GM18873 (cell line): Measurements from ENCODE around the gene S100A5.
"Not testable (repeated sequence)": the region's sequence is repeated elsewhere in the genome, so short reads cannot be mapped to it uniquely, and the experiment has no call there.

Source experiments
- ATAC-seq: cut with Tn5 transposase; IDR thresholded peaks from one replicate; pipeline ENCODE4 v1.9.1; 2021; ENCODE audit warnings: mild to moderate bottlenecking, moderate library complexity, moderate number of reproducible peaks; ENCODE audit not compliant: unreplicated experiment, low FRiP score

S100A5 gene

DNA sequence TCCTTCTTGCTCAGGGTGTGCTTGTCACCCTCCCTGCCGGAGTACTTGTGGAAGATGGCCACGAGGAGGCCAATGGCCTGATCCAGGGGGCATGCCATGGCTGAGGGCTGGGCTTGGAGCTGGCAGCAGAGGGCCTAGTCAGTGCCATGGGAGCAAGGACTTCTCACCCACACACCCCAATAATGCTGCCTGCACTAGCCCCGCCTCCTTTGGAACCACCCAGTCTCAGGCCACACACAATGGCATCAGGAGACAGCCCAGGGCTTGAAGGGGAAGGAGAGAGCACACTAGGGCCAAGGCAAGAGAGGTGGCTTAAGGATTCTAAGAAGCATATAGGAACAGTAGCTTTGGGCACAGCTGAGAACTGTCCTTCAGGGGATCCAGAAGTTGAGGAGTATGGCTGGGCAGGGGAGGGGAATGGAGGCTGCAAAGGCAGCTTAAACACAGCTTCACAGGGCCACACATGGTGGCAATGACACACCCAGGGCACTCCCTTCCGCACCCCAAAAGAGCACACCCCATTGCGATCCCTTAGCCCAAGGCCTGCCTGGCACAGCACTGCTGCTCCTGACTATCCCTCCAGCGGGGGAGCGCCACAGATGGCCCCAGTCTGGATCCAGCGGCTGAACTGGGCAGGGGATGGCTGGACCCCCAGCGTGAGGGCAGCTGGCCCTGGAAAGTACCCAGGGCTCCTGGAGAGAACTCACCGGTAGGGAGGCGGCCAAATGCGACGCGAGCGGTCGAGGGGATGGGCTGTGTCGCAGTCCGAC, 5.3 kb downstream of the S100A5 start, which contains the start of gene S100A6:
Gene S100A6, minus strand, starts transcription at position 750 of the 770 bp plus-strand sequence. Its CDS starts 652 bp downstream, at position 98.
- ATAC-seq: no peak

DNA sequence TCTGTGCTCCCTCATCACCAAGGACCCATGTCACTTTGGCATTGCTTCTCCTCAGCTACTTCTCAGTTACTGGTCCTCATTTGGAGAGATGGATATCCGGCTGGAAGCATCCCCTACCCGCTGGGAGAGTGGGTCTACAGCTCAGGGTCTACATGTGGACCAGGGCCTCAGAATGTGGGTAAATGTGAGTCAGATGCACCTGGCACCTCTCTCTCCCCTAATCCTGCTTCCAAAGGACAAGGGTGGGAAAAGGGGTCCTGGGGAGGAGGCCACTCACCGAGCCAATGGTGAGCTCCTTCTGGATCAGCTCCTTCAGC, 5.9 kb downstream of the S100A5 start:
- no peak for ATAC-seq

DNA sequence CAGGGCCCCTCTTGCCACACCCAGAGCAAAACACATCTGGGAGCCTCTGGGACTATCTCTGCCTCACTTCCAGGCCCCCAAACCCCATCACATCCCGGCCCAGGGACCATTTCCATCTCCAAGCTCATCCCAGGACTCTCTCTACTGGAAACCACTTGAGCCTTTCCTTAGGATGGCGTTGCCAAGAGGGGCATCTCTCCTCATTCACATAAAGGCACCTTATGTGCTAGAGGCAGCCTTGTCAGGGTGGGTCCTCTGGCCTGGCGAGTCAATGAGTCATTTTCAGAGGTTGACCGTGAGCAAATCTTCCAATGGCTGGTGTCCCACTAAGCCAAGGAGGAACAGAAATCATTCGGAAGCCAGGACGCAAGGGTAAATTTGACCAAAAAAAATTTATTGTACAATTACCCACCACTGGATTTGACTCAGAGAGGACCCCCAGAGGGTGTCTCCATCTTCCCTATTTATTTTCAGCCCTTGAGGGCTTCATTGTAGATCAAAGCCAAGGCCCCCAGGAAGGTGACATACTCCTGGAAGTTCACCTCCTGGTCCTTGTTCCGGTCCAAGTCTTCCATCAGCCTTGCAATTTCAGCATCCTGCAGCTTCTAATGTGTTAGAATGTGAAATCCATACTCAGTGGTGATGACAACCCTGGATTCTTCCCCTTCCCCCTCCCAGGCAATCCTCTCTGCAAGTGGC, 6.4 kb downstream of the S100A5 start:
- no peak for ATAC-seq

DNA sequence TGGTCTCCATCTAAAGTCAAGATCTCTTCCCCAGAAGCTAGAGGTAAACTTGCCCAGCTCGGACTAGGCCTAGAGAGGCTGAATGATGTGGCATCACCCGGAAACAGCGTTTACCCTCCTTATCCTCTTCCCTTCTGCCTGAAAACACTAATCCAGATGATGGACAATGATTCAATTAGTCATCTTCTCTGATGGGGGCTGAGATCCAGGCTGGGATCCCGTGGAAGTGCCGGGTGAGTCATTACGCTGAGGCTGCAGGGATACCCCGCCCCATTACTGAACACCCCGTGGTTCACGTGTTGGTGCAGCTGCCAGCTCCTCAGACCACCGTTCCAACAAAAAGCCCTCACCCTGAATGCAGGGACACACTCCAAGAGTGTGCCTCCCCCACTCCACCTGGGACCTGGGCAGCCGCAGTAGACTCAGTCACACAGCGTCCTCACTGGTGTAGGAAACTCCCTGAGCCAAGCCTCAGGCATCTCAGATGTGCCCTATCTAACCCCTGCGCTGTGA, 7.0 kb downstream of the S100A5 start:
- no peak for ATAC-seq

DNA sequence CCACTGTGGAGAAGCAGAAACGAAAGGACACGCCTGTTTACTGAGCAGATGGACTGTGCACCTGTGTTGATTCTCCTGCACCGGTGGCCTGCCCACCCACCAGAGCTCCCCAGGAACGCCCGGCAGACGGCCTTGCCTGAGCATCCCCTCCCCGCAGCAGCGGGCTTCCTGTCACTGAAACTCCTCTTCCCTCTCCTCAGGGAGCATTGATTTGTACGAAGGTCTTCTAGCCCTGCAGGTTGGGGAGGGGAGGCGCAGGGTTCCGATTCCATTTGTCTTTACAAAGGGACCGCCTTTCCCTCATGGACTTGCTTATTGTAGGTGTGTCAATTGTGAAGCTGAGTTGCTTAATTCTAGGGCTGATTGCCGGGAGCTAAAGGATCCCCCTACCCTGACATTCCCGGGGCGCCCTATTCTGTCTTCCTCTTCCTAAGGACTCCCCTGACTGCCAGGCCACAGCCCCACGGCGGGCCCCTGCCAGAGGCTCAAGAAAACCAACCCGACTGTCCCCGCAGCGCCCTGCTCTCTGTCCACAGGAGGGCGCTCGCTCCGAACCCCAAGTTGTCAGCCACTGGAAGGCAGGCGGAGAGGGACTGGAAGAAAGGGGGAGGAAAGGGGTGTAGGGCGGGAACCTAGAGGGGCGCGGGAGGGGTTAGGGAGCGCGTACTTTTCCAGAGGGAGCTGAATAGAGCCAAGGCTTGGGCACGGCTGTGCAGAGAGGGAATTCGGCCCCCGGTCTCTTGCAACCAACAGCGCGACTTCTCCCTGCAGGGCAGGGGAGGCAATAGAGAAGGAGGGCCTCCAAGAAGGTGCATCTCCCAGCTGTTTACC, 7.8 kb downstream of the S100A5 start:
- no peak for ATAC-seq

DNA sequence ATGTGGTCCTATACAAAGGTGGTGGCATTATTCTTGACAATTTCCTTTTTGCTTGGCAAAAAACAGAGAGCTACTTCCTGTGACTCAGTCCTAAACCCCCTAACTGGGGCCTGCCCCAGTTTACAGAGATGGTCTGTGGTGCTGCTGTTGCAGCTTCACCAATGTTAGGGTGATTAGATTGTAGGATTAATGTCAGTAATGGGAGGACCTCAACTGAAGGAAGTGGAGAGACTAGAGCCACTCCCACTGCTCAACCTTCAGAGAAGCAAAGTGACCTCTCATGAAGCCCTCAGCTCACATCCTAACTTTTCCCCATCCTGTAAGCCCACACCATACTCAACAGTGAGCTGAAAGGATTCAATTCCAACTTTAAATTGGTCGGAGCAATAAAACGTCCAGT, 8.6 kb downstream of the S100A5 start:
- ATAC-seq: no peak

DNA sequence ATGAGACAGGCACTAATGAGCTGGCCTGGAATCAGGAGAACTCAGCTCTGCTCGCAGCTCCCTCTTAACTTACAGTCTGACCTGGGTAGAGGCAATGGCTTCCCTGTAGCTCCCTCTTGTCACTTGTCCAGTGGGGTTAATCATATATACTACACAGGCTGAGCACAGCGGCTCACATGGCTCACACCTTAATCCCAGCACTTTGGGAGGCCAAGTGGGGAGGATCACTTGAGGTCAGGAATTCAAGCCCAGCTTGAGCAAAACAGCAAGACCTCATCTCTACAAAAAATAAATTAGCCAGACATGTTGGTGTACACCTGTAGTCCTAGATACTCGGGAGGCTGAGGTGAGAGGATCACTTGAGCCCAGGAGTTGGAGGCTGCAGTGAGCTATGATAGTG, 9.1 kb downstream of the S100A5 start:
- ATAC-seq: no peak

DNA sequence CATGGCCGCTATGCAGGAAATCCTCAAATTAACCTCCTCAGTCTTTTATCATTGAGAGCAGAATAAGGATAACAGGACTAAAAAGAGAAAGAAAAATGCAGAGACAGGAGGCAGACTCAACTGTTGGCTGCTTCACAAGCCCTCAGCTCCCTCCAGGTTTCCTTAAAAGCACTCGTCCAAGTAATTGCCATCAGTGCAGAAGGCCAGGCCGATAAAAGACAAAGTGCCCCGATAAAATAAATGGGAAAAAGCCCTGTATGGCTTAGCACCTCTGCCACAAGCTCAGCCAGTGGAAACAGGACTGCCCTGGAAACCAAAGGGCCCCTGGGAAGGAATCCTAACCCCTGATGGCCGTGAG, 13.1 kb downstream of the S100A5 start:
- no peak for ATAC-seq

DNA sequence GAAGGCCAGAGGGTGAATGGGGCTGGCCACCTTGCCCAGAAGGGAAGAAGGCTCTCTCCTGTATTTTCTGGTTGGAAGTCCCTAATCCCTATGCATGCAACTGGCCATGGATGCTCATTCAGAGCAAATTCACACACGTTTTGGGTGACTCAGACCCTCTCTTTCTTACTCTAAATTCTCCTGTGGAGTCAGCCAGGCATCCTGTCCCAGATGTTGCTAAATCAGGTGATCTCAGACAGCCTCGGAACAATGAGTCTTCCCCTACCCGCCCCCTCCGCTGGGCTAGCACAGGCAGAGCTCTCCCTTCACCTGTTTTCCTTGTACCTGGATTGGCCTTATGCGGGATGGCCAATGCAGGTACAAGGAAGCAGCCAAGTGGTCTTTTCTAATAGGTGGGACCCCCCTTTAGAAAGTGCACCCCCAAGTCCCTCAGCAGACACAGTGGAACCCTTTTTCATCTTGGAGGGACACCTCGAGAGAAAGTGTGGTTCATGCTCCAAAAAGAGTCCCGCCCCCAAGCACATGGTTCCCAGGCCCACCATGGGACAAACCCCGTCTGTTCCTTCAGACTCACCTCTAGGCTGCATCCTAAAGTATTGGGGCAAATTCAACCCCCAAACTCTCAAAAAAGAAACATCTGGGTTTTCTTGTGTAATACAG, 13.6 kb downstream of the S100A5 start:
- no peak for ATAC-seq

DNA sequence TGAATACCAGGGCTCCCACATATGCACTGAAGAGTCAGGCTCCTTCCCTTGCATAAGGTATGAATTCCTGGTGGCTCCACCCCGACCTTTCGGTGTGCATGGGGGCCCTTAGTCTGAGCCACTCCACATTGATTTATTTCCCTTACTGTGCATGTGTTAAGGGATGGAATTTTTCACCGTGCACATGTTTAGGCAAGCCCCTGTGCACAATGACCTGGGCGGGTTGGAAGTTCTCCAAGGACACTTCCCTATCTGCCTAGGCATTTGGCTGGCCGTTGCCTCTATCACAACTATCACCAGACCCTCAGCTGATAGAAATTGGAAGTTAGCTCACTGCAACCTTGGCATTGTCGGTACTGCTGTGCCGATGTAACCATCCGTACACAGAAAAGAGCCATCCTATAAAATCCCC, 14.6 kb downstream of the S100A5 start:
- ATAC-seq: no peak

DNA sequence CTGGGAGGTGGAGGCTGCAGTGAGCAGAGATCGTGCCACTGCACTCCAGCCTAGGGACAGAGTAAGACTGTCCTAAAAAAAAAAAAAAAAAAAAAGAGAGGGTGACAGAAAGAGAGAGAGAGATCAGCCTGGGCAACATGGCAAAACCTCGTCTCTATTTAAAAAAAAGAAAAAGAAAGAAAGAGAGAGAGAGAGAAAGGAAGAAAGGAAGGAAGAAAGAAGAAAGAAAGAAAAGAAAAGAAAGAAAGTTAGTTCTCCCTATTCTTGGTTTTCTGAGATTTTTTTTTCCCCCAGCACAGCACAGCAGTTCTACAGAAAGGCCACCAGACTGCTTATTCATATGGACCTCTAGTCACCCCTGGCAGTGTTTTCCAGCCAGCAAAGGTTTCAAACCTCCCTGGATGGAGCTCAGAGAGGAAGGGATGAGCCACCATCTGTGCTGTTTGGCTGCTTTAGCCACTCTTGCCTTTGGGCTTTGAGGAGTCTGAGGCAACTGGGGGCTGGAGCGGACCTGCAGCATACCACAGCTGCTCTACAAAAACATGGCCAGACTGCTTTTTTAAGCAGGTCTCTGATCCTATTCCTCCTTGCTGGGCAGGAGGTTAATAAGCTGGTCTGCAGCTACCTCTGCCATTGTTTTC, 15.5 kb downstream of the S100A5 start:
- no peak for ATAC-seq

DNA sequence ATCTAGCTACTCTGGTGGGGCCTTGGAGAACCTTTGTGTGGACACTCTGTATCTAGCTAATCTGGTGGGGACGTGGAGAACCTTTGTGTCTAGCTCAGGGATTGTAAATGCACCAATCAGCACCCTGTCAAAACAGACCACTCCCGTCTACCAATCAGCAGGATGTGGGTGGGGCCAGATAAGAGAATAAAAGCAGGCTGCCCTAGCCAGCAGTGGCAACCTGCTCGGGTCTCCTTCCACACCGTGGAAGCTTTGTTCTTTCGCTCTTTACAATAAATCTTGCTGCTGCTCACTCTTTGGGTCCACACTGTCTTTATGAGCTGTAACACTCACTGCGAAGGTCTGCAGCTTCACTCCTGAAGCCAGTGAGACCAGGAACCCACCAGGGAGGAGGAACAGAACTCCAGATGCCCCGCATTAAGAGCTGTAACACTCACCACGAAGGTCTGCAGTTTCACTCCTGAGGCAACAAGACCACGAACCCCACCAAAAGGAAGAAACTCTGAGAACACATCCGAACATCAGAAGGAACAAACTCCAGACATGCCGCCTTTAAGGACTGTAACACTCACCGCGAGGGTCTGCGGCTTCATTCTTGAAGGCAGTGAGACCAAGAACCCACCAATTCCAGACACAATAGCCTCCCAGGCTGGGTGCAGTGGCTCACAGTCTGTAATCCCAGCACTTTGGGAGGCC, 18.2 kb downstream of the S100A5 start:
- ATAC-seq: not testable (repeated sequence)

DNA sequence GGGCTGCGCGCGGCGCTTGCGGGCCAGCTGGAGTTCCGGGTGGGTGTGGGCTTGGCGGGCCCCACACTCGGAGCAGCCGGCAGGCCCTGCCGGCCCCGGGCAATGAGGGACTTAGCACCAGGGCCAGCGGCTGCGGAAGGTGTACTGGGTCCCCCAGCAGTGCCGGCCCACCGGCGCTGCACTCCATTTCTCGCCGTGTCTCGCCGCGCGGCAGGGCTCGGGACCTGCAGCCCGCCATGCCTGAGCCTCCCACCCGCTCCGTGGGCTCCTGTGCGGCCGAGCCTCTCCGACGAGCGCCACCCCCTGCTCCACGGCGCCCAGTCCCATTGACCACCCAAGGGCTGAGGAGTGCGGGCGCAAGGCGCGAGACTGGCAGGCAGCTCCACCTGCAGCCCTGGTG, 18.9 kb downstream of the S100A5 start:
- not testable (repeated sequence) for ATAC-seq

DNA sequence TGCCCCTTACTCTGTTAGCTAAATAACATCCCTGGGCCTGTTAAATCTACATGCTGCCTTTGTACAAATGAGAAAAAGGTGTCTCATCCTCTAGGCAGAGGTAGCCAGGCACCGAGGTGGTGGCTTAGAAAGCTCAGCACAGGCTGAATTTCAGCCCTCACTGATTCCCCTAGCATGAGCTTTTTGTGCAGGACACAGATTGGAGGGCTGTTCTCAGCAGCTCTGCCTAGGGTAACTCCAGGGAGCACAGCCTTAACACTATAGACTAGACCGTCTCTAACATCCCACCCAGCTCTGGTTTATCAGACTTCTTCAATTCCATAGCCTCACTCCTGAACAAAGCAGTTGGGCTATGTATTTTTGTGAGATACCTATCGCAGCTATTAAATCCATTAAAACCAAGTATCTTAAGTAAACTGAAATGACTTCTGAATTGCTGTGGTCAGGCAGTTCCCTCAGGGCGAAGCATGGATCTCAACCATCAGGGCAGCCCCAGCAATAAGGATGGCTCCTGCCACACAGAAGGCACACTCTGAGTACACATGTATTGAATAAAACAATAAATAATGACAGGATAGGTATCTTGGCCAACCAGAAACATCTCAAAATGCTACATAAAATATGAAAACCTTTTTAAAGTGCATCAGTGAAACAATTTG, 19.8 kb downstream of the S100A5 start:
- no peak for ATAC-seq

DNA sequence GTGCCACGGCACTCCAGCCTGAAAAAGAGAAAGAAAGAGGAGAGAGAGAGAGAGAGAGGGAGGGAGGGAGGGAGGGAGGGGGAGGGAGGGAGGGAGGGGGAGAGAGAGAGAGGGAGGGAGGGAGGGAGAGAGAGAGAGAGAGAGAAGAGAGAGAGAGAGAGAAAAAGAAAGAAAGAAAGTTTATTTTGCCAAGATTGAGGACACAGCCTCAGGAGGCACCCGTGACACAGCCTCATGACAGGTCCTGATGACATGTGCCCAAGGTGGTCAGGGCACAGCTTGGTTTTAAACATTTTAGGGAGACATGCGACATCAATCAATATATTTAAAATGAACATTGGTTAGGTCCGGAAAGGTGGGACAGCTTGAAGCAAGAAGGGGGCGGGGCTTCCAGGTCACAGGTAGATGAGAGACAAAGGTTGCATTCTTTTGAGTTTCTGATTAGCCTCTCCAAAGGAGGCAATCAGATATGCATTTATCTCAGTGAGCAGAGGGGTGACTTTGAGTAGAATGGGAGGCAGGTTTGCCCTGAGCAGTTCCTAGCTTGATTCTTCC, 20.5 kb downstream of the S100A5 start:
- ATAC-seq: not testable (repeated sequence)

DNA sequence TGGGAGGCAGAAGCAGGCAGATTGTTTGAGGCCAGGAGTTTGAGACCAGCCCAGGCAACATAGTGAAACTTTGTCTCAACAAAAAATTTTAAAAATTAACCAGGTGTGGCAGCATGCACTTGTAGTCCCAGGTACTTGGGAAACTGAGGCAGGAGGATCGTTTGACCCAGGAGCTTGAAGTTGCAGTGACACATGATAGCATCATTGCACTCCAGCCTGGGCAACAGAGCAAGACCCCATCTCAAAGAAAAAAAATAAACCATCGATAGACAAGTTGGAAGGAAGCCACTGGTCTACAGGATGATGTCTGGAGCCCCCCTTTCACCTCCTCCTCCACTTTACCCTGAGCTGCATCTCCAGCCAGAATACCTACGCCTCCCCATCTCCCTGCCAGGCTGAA, 21.5 kb downstream of the S100A5 start:
- no peak for ATAC-seq

DNA sequence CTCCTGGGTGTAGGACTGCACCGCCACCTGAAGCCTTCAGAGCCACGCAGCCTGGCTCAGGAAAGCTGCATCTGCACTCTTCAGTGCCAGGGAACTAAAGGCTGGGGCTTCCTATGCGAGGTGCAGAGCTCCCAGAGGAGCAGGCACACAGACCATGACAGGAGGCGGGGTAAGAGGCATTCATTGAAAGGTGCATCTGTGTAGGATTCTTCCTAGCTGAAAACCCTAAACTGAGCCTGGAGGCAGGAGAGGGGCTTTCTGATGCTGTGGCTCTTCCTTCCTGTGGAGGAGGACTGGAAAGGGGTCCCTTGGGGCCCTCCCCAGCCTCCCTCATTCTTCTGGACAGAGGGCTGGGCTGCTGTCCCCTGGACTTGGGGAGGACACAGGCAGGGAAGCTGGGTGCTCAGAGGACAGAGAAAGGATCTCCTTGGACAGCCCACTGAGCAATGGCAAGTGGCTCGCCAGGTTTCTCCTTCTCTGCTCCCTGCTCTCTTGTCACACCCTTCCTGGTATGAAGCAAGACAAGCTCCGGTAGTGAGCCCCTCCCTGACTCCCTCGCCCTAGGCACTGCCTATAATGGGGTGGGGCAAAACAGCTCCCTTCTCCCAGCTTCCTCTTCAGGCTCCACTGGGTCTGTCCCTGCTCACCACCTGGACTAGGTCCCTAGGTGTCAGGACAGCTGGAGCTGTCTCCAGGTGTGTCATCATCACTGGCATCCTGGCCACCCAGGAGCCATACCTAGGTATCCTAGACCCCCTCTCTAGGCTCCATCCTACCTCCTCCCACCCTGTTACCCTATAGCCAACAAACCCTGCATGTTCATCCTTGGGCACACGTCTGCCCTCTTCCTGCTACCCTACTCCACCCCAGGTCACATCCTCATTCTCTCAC, 25.0 kb downstream of the S100A5 start:
- no peak for ATAC-seq

DNA sequence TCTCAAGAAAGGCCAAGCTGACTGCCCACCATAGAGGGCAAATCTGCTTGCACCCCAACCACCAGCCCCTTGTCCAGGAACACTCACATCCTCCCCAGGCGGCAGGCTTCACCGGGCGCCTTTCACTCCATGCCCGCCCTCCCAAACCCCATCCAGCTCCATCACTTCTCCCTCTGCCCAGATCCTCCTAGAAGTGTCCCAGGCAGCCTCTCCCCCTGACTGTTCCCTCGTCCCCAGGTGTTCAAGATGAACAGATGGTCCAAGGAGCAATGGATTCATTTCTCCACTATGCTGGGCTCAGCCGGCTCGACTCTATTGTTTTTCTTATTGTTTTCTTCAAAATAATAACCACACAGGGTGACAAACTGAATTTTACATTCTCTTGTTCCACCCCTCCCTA, 27.1 kb downstream of the S100A5 start:
- no peak for ATAC-seq
